H1 (cell line): Measurements from ENCODE around the gene ZBTB1. TPM values are rescaled to one million over a fixed set of nuclear protein-coding genes. Genes with fewer than 3 reads are reported as not detected.
A peak's percentile ranks its signal among the peaks of the same experiment; 100 is the strongest.

Source experiments
- ASH2L ChIP-seq: fragments of 200-600, 300-600 bp; sonication (generic); IDR thresholded peaks from one replicate; pipeline ENCODE4 v1.7.1; 2017; ENCODE audit warnings: low read length
- FOSL1 ChIP-seq: IDR thresholded peaks from 2 replicates; pipeline ENCODE4 v1.6.1; 2011; ENCODE audit warnings: mild to moderate bottlenecking, low read depth, low read length, moderate library complexity; ENCODE audit not compliant: insufficient read depth
- GABPA ChIP-seq: IDR thresholded peaks from 2 replicates; pipeline ENCODE4 v1.6.1; 2011; ENCODE audit warnings: mild to moderate bottlenecking, low read length, moderate library complexity, borderline replicate concordance; ENCODE audit not compliant: insufficient read depth
- GTF2F1 ChIP-seq: IDR thresholded peaks from 2 replicates; pipeline ENCODE4 v1.6.1; 2012; ENCODE audit warnings: low read depth, low read length, improper control_type of control experiment, borderline replicate concordance
- RAD21 ChIP-seq, 2 experiments: IDR thresholded peaks in 1 of 2; conservative IDR thresholded peaks in 1 of 2; 2 replicates each; pipeline ENCODE4 v1.6.1; 2011; ENCODE audit warnings: low read depth in 2 of 2, low read length in 2 of 2, improper control_type of control experiment in 1 of 2, inconsistent platforms in 1 of 2, mild to moderate bottlenecking in 1 of 2, moderate library complexity in 1 of 2
- RBBP5 ChIP-seq: IDR thresholded peaks from 2 replicates; pipeline ENCODE4 v1.7.1; 2012; ENCODE audit warnings: low read depth, mild to moderate bottlenecking, inconsistent platforms, low read length, moderate library complexity, borderline replicate concordance
- RFX5 ChIP-seq: IDR thresholded peaks from 2 replicates; pipeline ENCODE4 v1.6.1; 2011; ENCODE audit warnings: low read depth, low read length, improper control_type of control experiment, borderline replicate concordance
- SIN3A ChIP-seq, 2 experiments: IDR thresholded peaks in 1 of 2; conservative IDR thresholded peaks in 1 of 2; 2 replicates each; pipeline ENCODE4 v1.6.1; 2011 to 2012; ENCODE audit warnings: low read length in 2 of 2, improper control_type of control experiment in 1 of 2, low read depth in 1 of 2, mild to moderate bottlenecking in 1 of 2
- SIRT6 ChIP-seq: IDR thresholded peaks from one replicate; pipeline ENCODE4 v1.7.1; 2012; ENCODE audit warnings: low read length, inconsistent platforms
- SP1 ChIP-seq: IDR thresholded peaks from 2 replicates; pipeline ENCODE4 v1.6.1; 2011; ENCODE audit warnings: low read depth, low read length
- SUZ12 ChIP-seq: fragments of 200-600 bp; sonication (generic); IDR thresholded peaks from 2 replicates; pipeline ENCODE4 v1.6.1; 2012; ENCODE audit warnings: mild to moderate bottlenecking, inconsistent platforms, low read length, moderate library complexity, mixed read lengths
- TAF7 ChIP-seq: optimal IDR thresholded peaks from 2 replicates; pipeline ENCODE3; 2011; ENCODE audit warnings: low read depth, mild to moderate bottlenecking, inconsistent platforms, low read length, moderate library complexity, borderline replicate concordance
- YY1 ChIP-seq: IDR thresholded peaks from 2 replicates; pipeline ENCODE4 v1.6.1; 2011; ENCODE audit warnings: low read depth, mild to moderate bottlenecking, low read length
- polyA plus RNA-seq, 7 experiments: library from polyadenylated mRNA; depleted of rRNA in 3 of 7; stranded (reverse) in 5 of 7; unstranded in 2 of 7; fragments of >200 nt in 5 of 7; fragments of 200-250 nt in 2 of 7; gene quantifications; 1 replicate in 5 of 7; 2 replicates in 1 of 7; 4 replicates in 1 of 7; pipeline versions ENCODE4 v1.2.1 to v1.2.3, GENCODE V29; 2011 to 2013; ENCODE audit warnings: missing spikeins in 2 of 7, mixed read lengths in 2 of 7
- total RNA-seq: library from RNA; stranded (reverse); fragmentation: NEBNext Ultra II Directional; extraction: Animal tissue kit (Norgen Biotek cat#: 25700); gene quantifications from 2 replicates; pipeline ENCODE4 v1.2.1, GENCODE V29; 2021
- TF ChIP-seq, protein P1 (sequence below): IDR thresholded peaks from 2 replicates; pipeline ENCODE4 v1.6.1; 2011; ENCODE audit warnings: low read depth, mild to moderate bottlenecking, low read length; ENCODE audit not compliant: insufficient read depth

ZBTB1 gene
- total and polyA plus RNA-seq, 2 of the 8 experiments (the other 6 are each of a cell fraction or from before 2014, with no cell fraction given), result 13.6 to 27.5 TPM

DNA sequence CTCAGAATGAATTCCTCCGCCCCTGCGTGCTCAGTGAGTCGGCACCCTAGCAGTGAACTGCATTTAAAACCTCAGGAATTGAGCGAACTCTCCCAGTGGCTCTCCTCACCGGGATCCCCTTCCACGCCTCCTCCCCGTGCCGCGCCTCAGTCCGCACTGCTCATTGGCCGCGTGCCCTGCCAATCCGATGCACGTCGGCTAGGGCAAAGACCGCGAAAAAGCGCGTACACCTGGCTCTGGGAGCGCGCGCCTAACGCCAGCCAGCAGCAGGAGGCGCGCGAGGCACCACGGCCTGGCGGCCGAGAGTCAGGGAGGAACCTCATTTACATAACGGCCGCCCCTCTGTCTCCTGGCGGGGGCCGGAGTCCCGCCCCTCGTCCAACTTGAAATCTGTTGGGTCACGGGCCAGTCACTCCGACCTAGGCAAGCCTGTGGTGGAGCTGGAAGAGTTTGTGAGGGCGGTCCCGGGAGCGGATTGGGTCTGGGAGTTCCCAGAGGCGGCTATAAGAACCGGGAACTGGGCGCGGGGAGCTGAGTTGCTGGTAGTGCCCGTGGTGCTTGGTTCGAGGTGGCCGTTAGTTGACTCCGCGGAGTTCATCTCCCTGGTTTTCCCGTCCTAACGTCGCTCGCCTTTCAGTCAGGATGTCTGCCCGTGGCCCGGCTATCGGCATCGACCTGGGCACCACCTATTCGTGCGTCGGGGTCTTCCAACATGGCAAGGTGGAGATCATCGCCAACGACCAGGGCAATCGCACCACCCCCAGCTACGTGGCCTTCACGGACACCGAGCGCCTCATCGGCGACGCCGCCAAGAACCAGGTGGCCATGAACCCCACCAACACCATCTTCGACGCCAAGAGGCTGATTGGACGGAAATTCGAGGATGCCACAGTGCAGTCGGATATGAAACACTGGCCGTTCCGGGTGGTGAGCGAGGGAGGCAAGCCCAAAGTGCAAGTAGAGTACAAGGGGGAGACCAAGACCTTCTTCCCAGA is 35.9 kb downstream of the ZBTB1 start, which contains the start of gene HSPA2 (continued):
- no peak for TF ChIP-seq ASH2L
- peak; percentile 79 for TF ChIP-seq GTF2F1
- 0 out of 4 replicates have a peak, but pooled peaks of 1 of the 2 experiments have one; percentile 7 for TF ChIP-seq SIN3A (conservative IDR thresholded peaks at IDR 0.05 in 1 of 2, IDR thresholded peaks at IDR 0.05 in 1 of 2; ENCODE audit: low read depth in 1 of 2, low read length in 2 of 2)
- TF ChIP-seq TAF7, result peak; percentile 72
- no peak for TF ChIP-seq FOSL1
- TF ChIP-seq SP1, result peak; percentile 95
- TF ChIP-seq, protein P1, sequence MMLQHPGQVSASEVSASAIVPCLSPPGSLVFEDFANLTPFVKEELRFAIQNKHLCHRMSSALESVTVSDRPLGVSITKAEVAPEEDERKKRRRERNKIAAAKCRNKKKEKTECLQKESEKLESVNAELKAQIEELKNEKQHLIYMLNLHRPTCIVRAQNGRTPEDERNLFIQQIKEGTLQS, result no peak
- no peak for TF ChIP-seq SIRT6
- 0 out of 2 replicates have a peak, but pooled peaks have one; percentile 11 for TF ChIP-seq YY1
- TF ChIP-seq RFX5, result no peak
- no peak for TF ChIP-seq SUZ12
- peak; percentile 63 to 73 for TF ChIP-seq RAD21 (IDR thresholded peaks at IDR 0.05 in 1 of 2, conservative IDR thresholded peaks at IDR 0.05 in 1 of 2; ENCODE audit: low read depth in 2 of 2, low read length in 2 of 2)
- 0 out of 2 replicates have a peak, but pooled peaks have one; percentile 30 for TF ChIP-seq RBBP5
- TF ChIP-seq GABPA, result no peak
